HG02884 (cell line): ENCODE results near the gene ZFR.

Experiments
- ATAC-seq: cut with Tn5 transposase; IDR thresholded peaks from one replicate; pipeline ENCODE4 v1.9.1; 2021; ENCODE audit warnings: mild to moderate bottlenecking, moderate library complexity; ENCODE audit not compliant: unreplicated experiment

The ZFR gene

GRCh38 chr5:32365623-32366022, 78.9 kb downstream of the ZFR start:
- ATAC-seq = no peak

- no peak for ATAC-seq
Measured at GRCh38 chr5:32363030-32363429, 81.5 kb downstream of the ZFR start.

- no peak for ATAC-seq
Measured at GRCh38 chr5:32362527-32362926, 82.0 kb downstream of the ZFR start.

GRCh38 chr5:32360906-32361305, 83.6 kb downstream of the ZFR start:
- ATAC-seq = no peak

- no peak for ATAC-seq
Measured at GRCh38 chr5:32358611-32359010, 85.9 kb downstream of the ZFR start.

GRCh38 chr5:32357658-32358057, 86.9 kb downstream of the ZFR start:
- no peak for ATAC-seq

GRCh38 chr5:32355686-32356085, 88.9 kb downstream of the ZFR start:
- ATAC-seq = no peak

- ATAC-seq = no peak
Measured at GRCh38 chr5:32353420-32353819, 91.1 kb downstream of the ZFR start.

GRCh38 chr5:32352685-32353084, 91.9 kb downstream of the ZFR start:
- no peak for ATAC-seq

GRCh38 chr5:32346869-32347268, 97.7 kb downstream of the ZFR start:
- ATAC-seq = no peak

GRCh38 chr5:32343058-32343672, 101.4 kb downstream of the ZFR start:
- no peak for ATAC-seq

GRCh38 chr5:32342656-32343055, 101.9 kb downstream of the ZFR start:
- ATAC-seq = no peak

- no peak for ATAC-seq
Measured at GRCh38 chr5:32339878-32340277, 104.7 kb downstream of the ZFR start.

GRCh38 chr5:32339198-32339597, 105.3 kb downstream of the ZFR start:
- no peak for ATAC-seq

- ATAC-seq = no peak
Measured at GRCh38 chr5:32332966-32333365, 111.6 kb downstream of the ZFR start.

GRCh38 chr5:32332361-32332760, 112.2 kb downstream of the ZFR start:
- ATAC-seq = no peak

GRCh38 chr5:32331935-32332274, 112.6 kb downstream of the ZFR start:
- no peak for ATAC-seq

GRCh38 chr5:32331217-32331934, 113.2 kb downstream of the ZFR start:
- no peak for ATAC-seq

GRCh38 chr5:32330126-32330971, 114.2 kb downstream of the ZFR start:
- ATAC-seq = no peak

- peak; percentile 88 for ATAC-seq
Measured at GRCh38 chr5:32329395-32329834, 115.1 kb downstream of the ZFR start.

GRCh38 chr5:32326216-32326772, 118.2 kb downstream of the ZFR start:
- no peak for ATAC-seq

- ATAC-seq = no peak
Measured at GRCh38 chr5:32325616-32326015, 118.9 kb downstream of the ZFR start.
